GM06990 (cell line): ENCODE measurements around the gene GAB1.

ENCODE experiments used
- DNase-seq: peaks from one replicate; pipeline ENCODE4 v3.0.0-alpha.2; 2011; ENCODE audit not compliant: insufficient read length; ENCODE audit errors: extremely low read depth
- H3K27me3 ChIP-seq: replicated peaks from 2 replicates; pipeline ENCODE4 v1.6.0; 2011; ENCODE audit warnings: low read length; ENCODE audit not compliant: control insufficient read depth, insufficient read depth
- H3K36me3 ChIP-seq: 2 replicates; pipeline ENCODE4 v1.5.1; 2011; ENCODE audit warnings: low read length; ENCODE audit not compliant: control insufficient read depth, insufficient read depth
- H3K4me3 ChIP-seq: replicated peaks from 2 replicates; pipeline ENCODE4 v1.5.1; 2011; ENCODE audit warnings: low read depth, mild to moderate bottlenecking, control low read depth, low read length
- TF ChIP-seq, protein P1 (sequence below): IDR thresholded peaks from 2 replicates; pipeline ENCODE4 v1.5.1; 2011; ENCODE audit warnings: low read length, control low read depth, mild to moderate bottlenecking, inconsistent platforms; ENCODE audit not compliant: insufficient read depth, poor library complexity, severe bottlenecking

GAB1 gene

DNA sequence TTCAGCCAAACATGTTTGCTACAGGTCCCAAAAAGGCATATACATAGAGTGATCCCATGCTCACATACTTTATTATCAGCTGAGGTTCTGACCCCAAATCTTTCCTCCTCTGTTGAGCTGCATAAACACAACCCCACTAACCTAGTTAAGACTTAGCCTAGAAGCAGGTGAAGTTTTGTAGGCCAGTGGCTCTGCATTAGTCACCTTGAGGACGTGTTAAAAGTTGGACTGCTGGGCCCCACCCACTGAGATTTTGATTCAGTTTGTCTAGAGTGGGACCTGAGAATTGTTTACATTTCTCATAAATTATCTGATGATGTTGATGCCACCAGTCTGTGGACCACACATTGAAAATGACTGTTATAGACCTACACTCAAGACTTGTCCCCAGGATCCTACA lies 43.8 kb upstream of the GAB1 start:
- no peak overlapping the region for H3K4me3 ChIP-seq

DNA sequence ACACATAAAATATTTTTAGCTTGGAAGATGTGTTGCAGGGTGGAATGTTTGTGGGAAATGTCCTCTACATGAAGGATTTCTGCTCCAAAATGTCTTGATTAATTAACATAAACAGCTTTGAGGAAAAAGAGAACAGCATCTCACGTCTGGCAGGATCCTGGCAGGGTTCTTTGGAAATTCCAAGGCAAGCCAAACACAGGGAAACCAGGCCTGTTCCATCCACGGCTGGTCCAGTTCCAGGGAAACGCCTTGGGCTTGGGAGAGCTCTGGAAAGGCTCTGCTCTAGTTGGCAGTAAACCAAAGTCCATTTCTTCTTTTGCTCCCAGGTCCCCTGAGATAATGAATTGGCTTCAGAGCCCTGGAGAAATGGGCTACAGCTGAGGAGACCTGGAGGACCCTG lies 42.4 kb upstream of the GAB1 start:
- TF ChIP-seq, protein P1, sequence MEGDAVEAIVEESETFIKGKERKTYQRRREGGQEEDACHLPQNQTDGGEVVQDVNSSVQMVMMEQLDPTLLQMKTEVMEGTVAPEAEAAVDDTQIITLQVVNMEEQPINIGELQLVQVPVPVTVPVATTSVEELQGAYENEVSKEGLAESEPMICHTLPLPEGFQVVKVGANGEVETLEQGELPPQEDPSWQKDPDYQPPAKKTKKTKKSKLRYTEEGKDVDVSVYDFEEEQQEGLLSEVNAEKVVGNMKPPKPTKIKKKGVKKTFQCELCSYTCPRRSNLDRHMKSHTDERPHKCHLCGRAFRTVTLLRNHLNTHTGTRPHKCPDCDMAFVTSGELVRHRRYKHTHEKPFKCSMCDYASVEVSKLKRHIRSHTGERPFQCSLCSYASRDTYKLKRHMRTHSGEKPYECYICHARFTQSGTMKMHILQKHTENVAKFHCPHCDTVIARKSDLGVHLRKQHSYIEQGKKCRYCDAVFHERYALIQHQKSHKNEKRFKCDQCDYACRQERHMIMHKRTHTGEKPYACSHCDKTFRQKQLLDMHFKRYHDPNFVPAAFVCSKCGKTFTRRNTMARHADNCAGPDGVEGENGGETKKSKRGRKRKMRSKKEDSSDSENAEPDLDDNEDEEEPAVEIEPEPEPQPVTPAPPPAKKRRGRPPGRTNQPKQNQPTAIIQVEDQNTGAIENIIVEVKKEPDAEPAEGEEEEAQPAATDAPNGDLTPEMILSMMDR: no peak
- Histone ChIP-seq H3K4me3 (no peak overlapping the region), H3K36me3 (no peaks in the 10 kb centered on the region), H3K27me3 (no peaks in the 10 kb centered on the region)
- no peak for DNase-seq

More for the DNA sequence above, 43.8 kb upstream of the GAB1 start:
- TF ChIP-seq, protein P1: no peak
- no peaks in the 10 kb centered on the region for H3K36me3 ChIP-seq
- H3K27me3 ChIP-seq: no peaks in the 10 kb centered on the region
- no peak for DNase-seq

DNA sequence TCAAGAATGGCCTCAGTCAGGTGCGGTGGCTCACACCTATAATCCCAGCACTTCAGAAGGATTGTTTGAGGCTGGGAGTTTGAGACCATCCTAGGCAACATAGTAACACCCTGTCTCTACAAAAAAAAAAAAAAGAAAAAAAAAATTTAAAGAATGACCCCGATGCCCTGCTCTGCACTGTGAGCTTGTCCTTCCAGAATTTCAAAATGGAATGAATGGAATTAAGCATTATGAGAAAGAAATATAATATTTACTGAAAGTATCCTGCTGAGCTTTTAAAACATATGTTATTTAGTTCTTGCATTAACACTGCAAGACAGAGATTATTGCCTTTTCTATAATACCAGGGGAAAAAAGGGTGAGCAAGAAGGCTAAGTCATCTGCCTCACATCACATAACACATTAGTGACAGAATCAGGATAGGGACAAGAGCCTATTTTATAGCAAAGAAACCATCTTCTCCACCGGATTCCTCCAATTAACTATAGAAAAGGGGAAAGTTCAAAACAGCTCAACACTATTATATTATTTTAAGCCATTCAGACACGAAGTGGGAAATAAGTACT lies 41.9 kb upstream of the GAB1 start:
- Histone ChIP-seq H3K36me3 (no peaks in the 10 kb centered on the region), H3K4me3 (no peak overlapping the region), H3K27me3 (no peaks in the 10 kb centered on the region)
- no peak for DNase-seq
- TF ChIP-seq, protein P1: no peak

DNA sequence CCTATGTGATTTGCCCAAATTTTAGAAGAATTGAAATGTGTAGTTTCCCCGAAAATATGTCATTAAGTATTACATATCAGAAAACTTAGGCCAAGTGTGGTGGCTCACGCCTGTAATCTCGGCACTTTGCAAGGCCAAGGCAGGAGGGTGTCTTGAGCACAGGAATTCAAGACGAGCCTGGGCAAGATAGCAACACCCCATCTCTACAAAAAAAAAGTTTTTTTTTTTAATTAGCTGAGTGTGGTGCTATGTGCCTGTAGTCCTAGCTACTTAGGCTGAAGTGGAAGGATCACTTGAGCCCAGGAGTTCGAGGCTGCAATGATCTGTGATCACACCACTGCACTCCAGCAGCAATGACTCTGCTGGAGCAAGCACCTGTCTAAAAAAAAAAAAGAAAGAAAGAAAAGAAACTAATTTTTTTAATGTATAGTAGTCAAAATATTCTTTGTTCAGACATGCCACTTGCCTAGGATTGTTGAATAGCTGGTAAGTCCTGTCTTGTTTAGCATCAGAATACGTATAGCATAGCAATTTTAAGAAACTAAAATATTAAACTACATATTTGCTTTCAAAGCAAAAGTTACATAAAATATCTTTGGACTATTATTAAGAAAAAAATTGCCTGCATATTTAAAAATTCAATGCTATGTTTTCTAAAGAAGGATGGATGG lies 40.1 kb upstream of the GAB1 start:
- Histone ChIP-seq H3K36me3 (no peaks in the 10 kb centered on the region), H3K27me3 (no peaks in the 10 kb centered on the region), H3K4me3 (no peak overlapping the region)
- no peak for DNase-seq
- TF ChIP-seq, protein P1: no peak

DNA sequence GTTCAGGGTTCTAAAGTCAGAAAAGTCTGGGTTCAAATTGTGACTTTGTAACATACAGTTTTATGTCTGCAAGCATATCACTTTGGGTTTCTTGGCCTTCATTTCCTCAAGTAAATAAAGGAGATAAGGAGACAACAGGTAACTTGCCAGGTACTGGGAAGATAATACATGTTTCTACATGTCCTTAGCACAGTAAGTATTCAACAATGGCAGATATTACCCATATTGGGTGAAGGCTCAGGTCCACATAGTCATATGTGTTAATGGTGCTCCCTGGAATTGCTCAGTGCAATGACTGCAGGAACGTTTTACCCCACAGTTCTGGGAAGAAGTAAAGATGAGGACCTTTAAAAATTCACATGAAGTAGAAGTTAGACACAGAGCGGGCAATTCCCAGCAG lies 35.8 kb upstream of the GAB1 start:
- no peaks in the 10 kb centered on the region for H3K36me3 ChIP-seq
- H3K4me3 ChIP-seq: no peak overlapping the region
- no peaks in the 10 kb centered on the region for H3K27me3 ChIP-seq
- TF ChIP-seq, protein P1: no peak
- DNase-seq: no peak
